GM19035 (cell line): ENCODE results near the gene ZBTB42.
"Not testable (repeated sequence)": the region's sequence is repeated elsewhere in the genome, so short reads cannot be mapped to it uniquely, and the experiment has no call there.

Experiments used
- ATAC-seq: cut with Tn5 transposase; IDR thresholded peaks from one replicate; pipeline ENCODE4 v1.9.1; 2021; ENCODE audit not compliant: unreplicated experiment

The ZBTB42 gene

GRCh38 chr14:104836171-104836935 is 35.5 kb downstream of the ZBTB42 start:
- not testable (repeated sequence) for ATAC-seq

DNA sequence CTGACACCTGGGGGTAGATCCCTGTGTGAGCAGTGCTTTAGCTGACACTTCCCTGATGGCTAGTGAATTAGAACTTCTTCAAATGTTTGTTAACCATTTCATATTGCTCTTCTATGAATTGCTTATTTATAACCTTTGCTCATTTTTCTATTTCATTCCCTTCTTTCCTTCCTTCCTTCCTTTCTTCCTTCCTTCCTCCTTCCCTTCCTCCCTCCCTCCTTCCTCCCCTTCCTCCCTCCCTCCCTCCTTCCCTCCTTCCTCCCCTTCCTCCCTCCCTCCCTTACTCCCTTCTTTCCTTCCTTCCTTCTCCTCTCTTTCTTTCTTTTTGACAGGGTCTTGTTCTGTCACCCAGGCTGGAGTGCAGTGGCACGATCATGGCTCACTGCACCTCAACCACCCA is 40.8 kb downstream of the ZBTB42 start:
- ATAC-seq, result no peak

DNA sequence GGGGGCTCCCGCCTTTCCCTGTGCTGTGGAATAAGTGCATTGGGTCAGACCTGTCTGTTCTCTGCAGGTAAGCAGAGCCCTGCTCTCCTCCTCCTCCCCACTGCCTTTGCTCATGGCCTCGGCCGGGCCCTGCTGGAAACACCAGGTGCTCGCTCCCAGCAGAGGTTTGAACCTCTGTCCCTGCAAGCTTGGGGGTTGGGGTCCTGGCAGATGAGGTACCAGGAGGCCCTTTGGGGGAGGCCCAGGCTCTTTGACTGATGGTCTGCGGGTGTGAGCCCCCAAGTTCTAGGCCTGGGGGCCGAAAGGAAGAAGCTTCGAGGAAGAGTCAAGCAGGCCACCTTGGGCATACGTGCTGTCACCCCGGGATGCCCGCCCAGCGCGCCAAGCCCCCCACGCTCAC is 42.1 kb downstream of the ZBTB42 start:
- no peak for ATAC-seq

- no peak for ATAC-seq
Observed at GRCh38 chr14:104843442-104844305, 42.8 kb downstream of the ZBTB42 start.

DNA sequence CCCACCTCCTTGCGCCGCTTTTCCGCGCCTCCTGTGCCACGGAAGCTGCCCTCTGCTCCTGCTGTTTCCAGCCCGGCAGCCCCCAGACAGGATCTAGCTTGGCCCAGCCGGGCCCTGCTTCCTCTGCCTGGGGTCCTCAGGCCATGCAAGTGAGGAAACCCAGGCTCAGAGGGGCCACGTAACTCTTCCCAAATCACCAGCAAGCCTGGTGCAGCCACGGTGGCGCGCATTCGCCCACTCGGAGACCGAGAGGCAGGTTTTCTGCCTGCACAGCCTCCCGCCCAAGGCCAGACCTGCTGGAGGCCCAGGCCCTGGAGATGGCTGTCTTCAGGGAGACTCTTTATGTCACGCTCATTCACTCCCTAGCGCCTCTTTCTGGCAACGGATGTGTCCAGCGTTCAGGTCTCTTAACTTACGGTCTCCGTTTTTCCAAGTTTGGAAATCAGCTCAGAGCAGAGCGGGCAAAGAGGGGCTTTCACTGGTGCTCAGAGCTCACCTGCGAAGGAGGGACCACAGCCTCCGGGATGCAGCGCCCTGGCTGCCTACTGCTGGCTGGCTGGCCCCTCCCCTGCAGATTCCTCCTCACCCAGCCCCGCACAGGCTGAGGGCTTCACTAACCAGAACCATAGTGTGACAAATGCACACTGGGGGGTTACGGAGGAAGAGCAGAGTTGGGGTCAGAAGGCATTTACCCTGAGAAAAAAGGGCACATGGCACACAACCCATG is 43.6 kb downstream of the ZBTB42 start:
- ATAC-seq, result no peak

GRCh38 chr14:104845033-104845666 is 44.2 kb downstream of the ZBTB42 start:
- ATAC-seq, result no peak

- ATAC-seq, result no peak
Observed at GRCh38 chr14:104845834-104846441, 45.0 kb downstream of the ZBTB42 start.

DNA sequence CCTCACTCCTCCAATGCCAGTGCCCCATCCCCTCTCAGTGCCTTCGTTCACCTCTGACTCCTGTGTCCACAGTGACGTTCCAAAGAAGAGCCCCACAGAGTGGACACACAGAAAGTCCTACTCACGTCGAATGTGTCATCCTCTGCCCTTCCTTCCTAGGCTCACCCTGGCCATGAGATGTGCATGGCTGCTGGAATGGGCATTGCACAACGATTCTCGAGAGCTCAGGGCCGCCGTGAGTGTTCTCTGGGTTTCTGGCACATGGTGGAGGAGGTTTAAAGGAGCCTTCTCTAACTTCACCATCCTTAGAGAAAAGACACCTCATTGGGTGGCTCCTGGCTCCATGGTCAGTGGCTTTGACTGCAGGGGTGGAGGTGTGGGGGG is 51.4 kb downstream of the ZBTB42 start:
- ATAC-seq, result no peak
